Measurements from ENCODE around the gene AHCYL2.

- TF ChIP-seq EZH2 (IDR thresholded peaks at IDR 0.05; ENCODE audit: insufficient read depth, poor library complexity, severe bottlenecking) = no peak
- TF ChIP-seq EZH2phosphoT487 (IDR thresholded peaks at IDR 0.05; ENCODE audit: insufficient read depth, low read depth) = no peak
Observed at GRCh38 chr7:129299889-129300288, 75.1 kb downstream of the AHCYL2 start.

Data from GM23248 (cell line).